Breast epithelium (tissue), 4 donors: ENCODE data around the gene APOBEC3H. TPM values are rescaled to one million over a fixed set of nuclear protein-coding genes. Genes with fewer than 3 reads are reported as not detected.

Experiments used
- DNase-seq, 2 donors: peaks; one replicate each; pipeline ENCODE4 v3.0.0-alpha.2; 2019; ENCODE audit warnings: low spot score in 2 of 2
- H3K27ac ChIP-seq, 2 donors: fragments of 200-600 bp; sonication (generic) in 1 of 2; one replicate each; pipeline ENCODE4 v1.5.1; 2016 to 2019; ENCODE audit warnings: mild to moderate bottlenecking in 1 of 2
- H3K27me3 ChIP-seq, 2 donors: fragments of 200-600 bp; sonication (generic) in 1 of 2; one replicate each; pipeline versions ENCODE4 v1.5.1 to v1.6.0; 2017 to 2019; ENCODE audit warnings: control low read depth in 1 of 2, mild to moderate bottlenecking in 1 of 2
- H3K36me3 ChIP-seq: fragments of 200-600 bp; one replicate; pipeline ENCODE4 v1.5.1; 2019
- H3K4me1 ChIP-seq, 2 donors: fragments of 200-600 bp; sonication (generic); one replicate each; pipeline ENCODE4 v1.5.1; 2016 to 2019; ENCODE audit warnings: control low read depth in 1 of 2
- H3K4me3 ChIP-seq, 3 donors: fragments of 200-600 bp; sonication (generic); 1 replicate in 2 of 3; 2 replicates in 1 of 3; pipeline ENCODE4 v1.5.1; 2016 to 2019; ENCODE audit warnings: mild to moderate bottlenecking in 3 of 3, moderate library complexity in 2 of 3
- H3K9me3 ChIP-seq, 2 donors: fragments of 200-600 bp; sonication (generic) in 1 of 2; one replicate each; pipeline ENCODE4 v1.5.1; 2016 to 2019; ENCODE audit warnings: control low read depth in 1 of 2
- POLR2A ChIP-seq: fragments of 450-650 bp; IDR thresholded peaks from one replicate; pipeline ENCODE4 v1.6.1; 2016; ENCODE audit warnings: antibody characterized with exemption, mild to moderate bottlenecking, moderate library complexity
- POLR2AphosphoS5 ChIP-seq, 3 donors: sonication (generic); formaldehyde crosslinking; IDR thresholded peaks; one replicate each; pipeline ENCODE4 v1.6.1; 2017; ENCODE audit warnings: antibody characterized with exemption in 3 of 3
- intact Hi-C: fragments of 100-400 bp; cut with DNase I; formaldehyde crosslinking; loops from one replicate; pipeline ENCODE4 v1.15.1; 2023; ENCODE audit warnings: low total_unique reads
- total RNA-seq, 3 donors: library from RNA; depleted of rRNA; stranded (reverse); fragments of >200 nt; gene quantifications; one replicate each; pipeline ENCODE4 v1.1.0, GENCODE V29; 2016
- TF ChIP-seq, protein P1 (sequence below), 3 donors: fragments of 450-650 bp; IDR thresholded peaks; one replicate each; pipeline ENCODE4 v1.5.1; 2016 to 2017; ENCODE audit warnings: antibody characterized with exemption in 3 of 3, mild to moderate bottlenecking in 3 of 3, moderate library complexity in 3 of 3

APOBEC3H gene
- total RNA-seq, 3 donors from 2014 or later: 0.32 TPM; not detected in 2

GRCh38 chr22:39101226-39101625 is 4.2 kb downstream of the APOBEC3H start:
- no peaks in the 10 kb centered on the region for H3K9me3 ChIP-seq
- intact Hi-C loops: no loop called here
- no peak for DNase-seq
- H3K4me3 ChIP-seq: no peak overlapping the region
- H3K36me3 ChIP-seq: no peaks in the 10 kb centered on the region
- H3K4me1 ChIP-seq: peaks cover 0 to 5% of the 10 kb centered on the region in 2 donors
- no peaks in the 10 kb centered on the region for H3K27me3 ChIP-seq
- TF ChIP-seq POLR2A (no peak), POLR2AphosphoS5 (IDR thresholded peaks at IDR 0.05) (no peak)
- TF ChIP-seq, protein P1, sequence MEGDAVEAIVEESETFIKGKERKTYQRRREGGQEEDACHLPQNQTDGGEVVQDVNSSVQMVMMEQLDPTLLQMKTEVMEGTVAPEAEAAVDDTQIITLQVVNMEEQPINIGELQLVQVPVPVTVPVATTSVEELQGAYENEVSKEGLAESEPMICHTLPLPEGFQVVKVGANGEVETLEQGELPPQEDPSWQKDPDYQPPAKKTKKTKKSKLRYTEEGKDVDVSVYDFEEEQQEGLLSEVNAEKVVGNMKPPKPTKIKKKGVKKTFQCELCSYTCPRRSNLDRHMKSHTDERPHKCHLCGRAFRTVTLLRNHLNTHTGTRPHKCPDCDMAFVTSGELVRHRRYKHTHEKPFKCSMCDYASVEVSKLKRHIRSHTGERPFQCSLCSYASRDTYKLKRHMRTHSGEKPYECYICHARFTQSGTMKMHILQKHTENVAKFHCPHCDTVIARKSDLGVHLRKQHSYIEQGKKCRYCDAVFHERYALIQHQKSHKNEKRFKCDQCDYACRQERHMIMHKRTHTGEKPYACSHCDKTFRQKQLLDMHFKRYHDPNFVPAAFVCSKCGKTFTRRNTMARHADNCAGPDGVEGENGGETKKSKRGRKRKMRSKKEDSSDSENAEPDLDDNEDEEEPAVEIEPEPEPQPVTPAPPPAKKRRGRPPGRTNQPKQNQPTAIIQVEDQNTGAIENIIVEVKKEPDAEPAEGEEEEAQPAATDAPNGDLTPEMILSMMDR (IDR thresholded peaks at IDR 0.05): no peak
- no peak overlapping the region for H3K27ac ChIP-seq

- Histone ChIP-seq H3K27me3 (no peaks in the 10 kb centered on the region), H3K4me1 (no peaks in the 10 kb centered on the region), H3K9me3 (no peaks in the 10 kb centered on the region), H3K36me3 (no peaks in the 10 kb centered on the region), H3K27ac (no peak overlapping the region), H3K4me3 (no peak overlapping the region)
- TF ChIP-seq POLR2A (no peak), POLR2AphosphoS5 (IDR thresholded peaks at IDR 0.05) (no peak)
- TF ChIP-seq, protein P1 (IDR thresholded peaks at IDR 0.05): no peak
- no peak for DNase-seq
- intact Hi-C loops: no loop called here
Observed at GRCh38 chr22:39103431-39103830, 6.4 kb downstream of the APOBEC3H start.

DNA sequence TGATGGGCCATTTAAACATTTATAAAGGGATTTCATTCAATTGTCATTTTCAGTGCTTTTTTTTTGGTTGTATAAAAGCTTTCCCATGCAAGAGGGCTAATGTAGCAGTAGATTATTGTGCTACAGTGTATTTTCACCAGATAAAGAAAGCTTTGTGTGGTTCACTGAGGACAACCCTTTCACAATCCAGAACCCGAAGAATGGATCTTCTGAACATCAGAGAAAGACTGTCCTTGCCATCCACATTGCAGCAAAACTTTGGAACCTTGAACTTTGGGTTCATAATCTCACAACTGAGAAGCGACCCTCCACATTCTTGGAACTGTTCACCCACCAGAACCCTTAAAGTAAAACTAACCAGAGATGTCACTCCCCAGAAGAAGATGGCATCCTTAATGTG is 9.3 kb downstream of the APOBEC3H start:
- intact Hi-C loops: no loop called here
- Histone ChIP-seq H3K27ac (no peak overlapping the region), H3K9me3 (no peaks in the 10 kb centered on the region), H3K36me3 (no peaks in the 10 kb centered on the region), H3K27me3 (no peaks in the 10 kb centered on the region), H3K4me1 (no peaks in the 10 kb centered on the region), H3K4me3 (no peak overlapping the region)
- no peak for DNase-seq
- TF ChIP-seq, protein P1 (IDR thresholded peaks at IDR 0.05): no peak

DNA sequence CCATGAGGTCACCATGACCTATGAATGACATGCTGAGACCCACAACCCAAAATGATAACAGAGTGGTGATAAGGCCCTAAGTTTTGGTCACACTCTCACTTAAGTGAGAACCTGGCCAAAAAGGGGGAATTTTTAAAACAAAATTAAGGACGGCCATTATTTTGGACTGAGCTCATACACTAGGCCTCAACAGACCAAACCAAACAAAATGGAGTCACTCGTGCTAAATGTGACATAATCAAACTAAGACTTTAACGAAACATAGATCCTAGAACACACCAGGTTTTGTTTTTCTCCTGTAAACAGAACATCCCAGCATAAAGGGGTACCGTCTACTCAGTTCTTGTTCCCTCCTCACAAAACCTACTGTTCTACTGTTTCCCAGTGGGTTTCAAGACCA is 11.4 kb downstream of the APOBEC3H start:
- Histone ChIP-seq H3K4me3 (no peak overlapping the region), H3K4me1 (no peaks in the 10 kb centered on the region), H3K36me3 (no peaks in the 10 kb centered on the region), H3K27ac (no peak overlapping the region), H3K9me3 (no peaks in the 10 kb centered on the region), H3K27me3 (no peaks in the 10 kb centered on the region)
- intact Hi-C loops: no loop called here
- TF ChIP-seq, protein P1 (IDR thresholded peaks at IDR 0.05): no peak
- TF ChIP-seq POLR2A (no peak), POLR2AphosphoS5 (IDR thresholded peaks at IDR 0.05) (no peak)
- no peak for DNase-seq

DNA sequence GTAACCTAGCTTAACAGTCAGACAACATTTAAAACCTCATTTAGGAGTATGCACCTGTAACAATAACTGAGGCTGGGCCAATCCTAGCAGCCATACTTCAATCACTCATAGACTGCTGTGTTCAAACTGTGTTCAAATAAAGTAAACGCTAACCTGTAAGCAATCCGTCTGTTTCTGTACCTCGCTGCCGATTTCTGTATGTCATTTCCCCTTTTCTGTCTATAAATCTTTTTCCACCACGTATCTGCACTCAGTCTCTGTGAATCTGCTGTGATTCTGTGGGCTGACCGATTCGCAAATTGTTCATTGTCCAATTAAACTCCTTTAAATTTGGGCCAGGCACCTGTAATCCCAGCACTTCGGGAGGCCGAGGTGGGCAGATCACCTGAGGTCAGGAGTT is 12.3 kb downstream of the APOBEC3H start:
- TF ChIP-seq, protein P1 (IDR thresholded peaks at IDR 0.05): no peak
- no peak for TF ChIP-seq POLR2A
- TF ChIP-seq POLR2AphosphoS5 (IDR thresholded peaks at IDR 0.05): no peak
- no peaks in the 10 kb centered on the region for H3K4me1 ChIP-seq
- H3K4me3 ChIP-seq: no peak overlapping the region
- no peaks in the 10 kb centered on the region for H3K27me3 ChIP-seq
- intact Hi-C loops: no loop called here
- H3K27ac ChIP-seq: no peak overlapping the region
- no peak for DNase-seq
- H3K9me3 ChIP-seq: no peaks in the 10 kb centered on the region
- H3K36me3 ChIP-seq: no peaks in the 10 kb centered on the region
